ENCODE data around the gene ZNF653.
A peak's percentile ranks its signal among the peaks of the same experiment; 100 is the strongest.

Gene ZNF653

DNA sequence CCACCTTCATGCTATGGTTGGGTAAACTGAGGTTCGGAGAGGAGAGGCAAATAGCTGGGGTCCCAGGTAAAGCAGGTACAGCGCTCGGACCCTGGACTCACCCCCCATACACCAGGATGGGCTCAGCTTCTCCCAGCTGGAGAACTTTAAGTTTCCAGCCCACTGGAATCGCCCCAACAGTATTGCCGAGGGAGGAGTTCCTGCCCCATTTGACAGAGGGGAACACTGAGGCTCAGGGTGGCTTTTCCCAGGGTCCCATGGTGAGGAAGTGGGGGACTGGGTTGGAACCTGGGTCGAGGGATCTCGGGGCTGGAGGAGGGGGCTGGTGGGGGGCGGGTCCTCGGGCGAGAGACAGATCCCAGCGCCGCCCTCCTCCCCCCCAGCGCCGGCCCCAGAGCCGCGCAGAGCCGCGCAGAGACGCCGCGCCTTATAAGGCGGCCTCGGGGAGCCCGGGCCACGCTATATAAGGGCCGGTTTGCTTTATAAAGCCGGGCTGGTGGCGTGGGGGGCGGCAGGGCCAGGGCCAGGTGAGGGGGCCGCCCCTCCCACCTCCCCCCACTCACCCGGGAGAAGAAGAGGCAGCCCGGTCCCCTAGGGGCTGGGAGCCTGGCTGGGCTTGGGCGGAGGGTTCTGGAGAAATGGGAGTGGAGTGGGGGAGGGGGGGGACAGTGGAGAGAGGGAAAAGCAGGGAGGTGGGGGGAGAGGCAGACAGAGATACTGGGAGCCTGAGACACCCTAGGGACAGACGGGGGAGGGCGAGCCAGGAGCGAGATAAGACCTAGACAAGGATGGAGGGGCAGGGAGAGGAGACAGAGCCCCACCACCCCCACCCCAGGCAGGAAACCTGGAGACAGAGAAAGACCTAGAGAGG is 34.1 kb upstream of the ZNF653 start:
- H3K4me3 ChIP-seq: peak overlapping the region; percentile 70 to 81
- no peaks in the 10 kb centered on the region for H3K9me3 ChIP-seq
- TF ChIP-seq, protein P1, sequence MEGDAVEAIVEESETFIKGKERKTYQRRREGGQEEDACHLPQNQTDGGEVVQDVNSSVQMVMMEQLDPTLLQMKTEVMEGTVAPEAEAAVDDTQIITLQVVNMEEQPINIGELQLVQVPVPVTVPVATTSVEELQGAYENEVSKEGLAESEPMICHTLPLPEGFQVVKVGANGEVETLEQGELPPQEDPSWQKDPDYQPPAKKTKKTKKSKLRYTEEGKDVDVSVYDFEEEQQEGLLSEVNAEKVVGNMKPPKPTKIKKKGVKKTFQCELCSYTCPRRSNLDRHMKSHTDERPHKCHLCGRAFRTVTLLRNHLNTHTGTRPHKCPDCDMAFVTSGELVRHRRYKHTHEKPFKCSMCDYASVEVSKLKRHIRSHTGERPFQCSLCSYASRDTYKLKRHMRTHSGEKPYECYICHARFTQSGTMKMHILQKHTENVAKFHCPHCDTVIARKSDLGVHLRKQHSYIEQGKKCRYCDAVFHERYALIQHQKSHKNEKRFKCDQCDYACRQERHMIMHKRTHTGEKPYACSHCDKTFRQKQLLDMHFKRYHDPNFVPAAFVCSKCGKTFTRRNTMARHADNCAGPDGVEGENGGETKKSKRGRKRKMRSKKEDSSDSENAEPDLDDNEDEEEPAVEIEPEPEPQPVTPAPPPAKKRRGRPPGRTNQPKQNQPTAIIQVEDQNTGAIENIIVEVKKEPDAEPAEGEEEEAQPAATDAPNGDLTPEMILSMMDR (IDR thresholded peaks at IDR 0.05): no peak
- H3K27me3 ChIP-seq: no peaks in the 10 kb centered on the region
- H3K27ac ChIP-seq: peak overlapping the region; percentile 94 to 98
- H3K36me3 ChIP-seq: peaks cover 24 to 30% (median 30%) of the 10 kb centered on the region in 3 donors
- peak; percentile 41 to 86 for DNase-seq
- intact Hi-C loops (cut with DNase I; ENCODE audit: low total_unique reads): no loop called here
- H3K4me1 ChIP-seq: peaks cover 0 to 64% (median 39%) of the 10 kb centered on the region in 4 donors

DNA sequence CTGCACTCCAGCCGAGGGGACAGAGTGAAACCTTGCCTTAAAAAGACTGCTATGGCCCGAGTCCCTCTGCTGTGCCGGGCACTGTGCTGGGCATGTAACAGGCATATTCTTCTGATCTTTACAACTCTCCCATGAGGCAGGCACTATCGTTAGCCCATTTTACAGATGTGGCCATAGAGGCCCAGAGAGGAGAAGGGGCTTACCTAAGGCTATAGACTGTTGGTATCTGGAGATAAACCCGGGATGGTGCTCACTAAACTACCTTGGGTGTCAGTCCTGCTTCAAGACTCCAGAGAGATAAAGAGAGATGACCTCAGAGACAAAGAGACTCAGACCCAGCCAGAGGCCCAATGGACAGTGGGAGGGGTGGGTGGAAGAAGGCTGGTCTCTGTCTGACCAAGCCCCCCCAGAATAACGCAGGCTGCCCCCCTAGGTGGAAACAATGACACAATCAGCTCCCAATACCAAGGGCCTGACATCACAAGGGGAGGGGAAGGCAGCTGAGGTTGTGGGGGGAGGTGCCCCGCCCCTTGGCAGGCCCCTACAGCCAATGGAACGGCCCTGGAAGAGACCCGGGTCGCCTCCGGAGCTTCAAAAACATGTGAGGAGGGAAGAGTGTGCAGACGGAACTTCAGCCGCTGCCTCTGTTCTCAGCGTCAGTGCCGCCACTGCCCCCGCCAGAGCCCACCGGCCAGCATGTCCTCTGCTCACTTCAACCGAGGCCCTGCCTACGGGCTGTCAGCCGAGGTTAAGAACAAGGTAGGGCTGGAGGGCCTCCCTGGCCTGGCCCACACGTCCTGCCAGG is 32.8 kb upstream of the ZNF653 start, which contains the start of gene CNN1:
CNN1 (plus strand) TSS at position 620 of the 805 bp plus-strand sequence; CDS start at position 697, 77 bp downstream.
- Histone ChIP-seq H3K36me3 (peaks cover 12 to 23% (median 20%) of the 10 kb centered on the region in 3 donors), H3K9me3 (no peaks in the 10 kb centered on the region), H3K27ac (peak within 1 kb of the TSS; percentile 94 to 98), H3K4me3 (peak within 1 kb of the TSS; percentile 70 to 81), H3K4me1 (peaks cover 0 to 57% (median 36%) of the 10 kb centered on the region in 4 donors), H3K27me3 (no peaks in the 10 kb centered on the region)
- DNase-seq: peak; percentile 85 to 96
- intact Hi-C loops (cut with DNase I; ENCODE audit: low total_unique reads): no loop called here
- TF ChIP-seq, protein P1 (IDR thresholded peaks at IDR 0.05): no peak

DNA sequence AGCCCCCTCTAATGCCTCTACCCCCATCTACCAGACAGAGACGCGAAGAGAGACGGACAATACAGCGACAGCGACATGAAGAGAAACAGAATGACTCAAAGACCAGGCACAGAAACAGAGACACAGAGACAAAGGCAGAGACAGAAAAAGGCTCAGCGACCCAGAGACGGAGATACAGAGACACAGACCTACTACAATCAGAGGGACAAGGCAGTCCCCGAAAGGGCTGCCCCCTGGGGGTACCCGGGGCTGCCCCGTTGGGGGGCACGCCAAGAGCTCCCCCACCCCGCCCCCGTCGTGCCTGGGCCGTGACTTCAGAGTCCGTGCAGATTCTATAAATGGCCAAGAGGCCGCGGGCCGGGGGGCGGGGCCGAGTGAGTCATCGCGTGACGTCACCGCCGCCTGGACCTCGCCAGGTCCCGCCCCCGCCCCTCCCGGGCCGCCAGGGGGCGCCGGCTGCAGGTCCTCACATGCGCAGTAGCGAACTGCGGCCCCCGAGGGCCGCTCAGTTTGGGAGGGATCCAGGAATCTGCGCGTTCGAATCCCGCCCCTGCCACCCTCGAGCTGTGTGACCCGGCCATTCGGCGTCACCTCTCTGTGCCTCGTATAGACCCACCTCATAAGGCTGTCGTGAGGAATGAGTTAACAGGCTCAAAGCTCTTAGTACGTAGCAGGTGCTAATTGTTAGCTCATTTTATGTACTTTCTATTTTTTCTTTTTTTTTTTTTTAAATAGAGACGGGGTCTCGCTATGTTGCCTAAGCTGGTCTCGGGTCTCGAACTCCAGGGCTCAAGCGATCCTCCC is 30.4 kb upstream of the ZNF653 start:
- TF ChIP-seq, protein P1 (IDR thresholded peaks at IDR 0.05): peak; percentile 94
- Histone ChIP-seq H3K27ac (peak overlapping the region; percentile 92 to 98), H3K36me3 (peaks cover 0 to 3% (median 2%) of the 10 kb centered on the region in 3 donors), H3K9me3 (no peaks in the 10 kb centered on the region), H3K27me3 (no peaks in the 10 kb centered on the region), H3K4me1 (peaks cover 0 to 36% (median 23%) of the 10 kb centered on the region in 4 donors), H3K4me3 (peak overlapping the region; percentile 43 to 45)
- intact Hi-C loops (cut with DNase I; ENCODE audit: low total_unique reads): no loop called here
- peak; percentile 87 to 95 for DNase-seq

DNA sequence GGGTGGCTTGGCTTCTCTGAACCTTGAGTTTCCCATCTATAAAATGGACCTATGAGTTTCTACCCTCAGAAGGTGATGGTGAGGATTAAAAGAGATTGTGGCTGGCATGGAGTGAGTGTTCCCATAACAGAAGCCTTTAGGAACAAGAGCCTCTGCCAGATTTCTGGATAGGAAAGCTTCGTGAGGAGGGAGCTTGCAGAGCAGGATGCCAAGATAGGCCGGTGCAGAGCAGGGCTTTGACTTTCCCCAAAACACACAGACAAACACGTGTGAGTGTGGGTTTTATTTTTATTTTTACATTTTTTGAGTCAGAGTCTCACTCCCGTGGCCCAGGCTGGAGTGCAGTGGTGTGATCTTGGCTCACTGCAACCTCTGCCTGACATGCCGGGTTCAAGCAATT is 29.3 kb upstream of the ZNF653 start:
- peaks cover 0 to 35% (median 19%) of the 10 kb centered on the region in 4 donors for H3K4me1 ChIP-seq
- H3K4me3 ChIP-seq: no peak overlapping the region
- intact Hi-C loops (cut with DNase I; ENCODE audit: low total_unique reads): no loop called here
- DNase-seq: peak in 1 of 2 donors; percentile 83
- TF ChIP-seq, protein P1 (IDR thresholded peaks at IDR 0.05): no peak
- peak overlapping the region; percentile 92 to 98 for H3K27ac ChIP-seq
- no peaks in the 10 kb centered on the region for H3K27me3 ChIP-seq
- no peaks in the 10 kb centered on the region for H3K36me3 ChIP-seq
- no peaks in the 10 kb centered on the region for H3K9me3 ChIP-seq

DNA sequence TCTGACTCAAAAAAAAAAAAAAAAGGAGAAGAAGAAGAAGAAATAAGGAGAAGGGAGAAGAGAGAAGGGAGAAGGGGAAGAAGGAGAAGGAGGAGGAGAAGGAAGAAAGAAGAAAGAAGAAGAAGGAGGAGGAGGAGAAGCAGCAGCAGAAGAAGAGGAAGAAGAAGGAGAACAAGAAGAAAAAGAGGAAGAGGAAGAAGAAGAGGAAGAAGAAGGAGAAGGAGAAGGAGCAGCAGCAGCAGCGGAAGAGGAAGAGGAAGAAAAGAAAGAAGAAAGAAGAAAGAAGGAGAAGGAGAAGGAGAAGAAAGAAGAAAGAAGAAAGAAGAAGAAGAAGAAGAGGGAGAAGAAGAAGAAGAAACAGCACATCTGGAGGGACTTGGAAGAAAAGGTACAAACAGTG is 28.9 kb upstream of the ZNF653 start:
- no peaks in the 10 kb centered on the region for H3K36me3 ChIP-seq
- no peaks in the 10 kb centered on the region for H3K27me3 ChIP-seq
- intact Hi-C loops (cut with DNase I; ENCODE audit: low total_unique reads): no loop called here
- TF ChIP-seq, protein P1 (IDR thresholded peaks at IDR 0.05): no peak
- H3K27ac ChIP-seq: peak overlapping the region; percentile 92 to 98
- no peak for DNase-seq
- H3K4me1 ChIP-seq: peaks cover 0 to 39% (median 18%) of the 10 kb centered on the region in 4 donors
- no peak overlapping the region for H3K4me3 ChIP-seq
- H3K9me3 ChIP-seq: no peaks in the 10 kb centered on the region
